Cardiac fibroblast (primary cell): ENCODE results near the gene VNN1.
A peak's percentile ranks its signal among the peaks of the same experiment; 100 is the strongest.
"Not testable (repeated sequence)": the region's sequence is repeated elsewhere in the genome, so short reads cannot be mapped to it uniquely, and the experiment has no call there.

Experiments
- DNase-seq, 2 donors: peaks; one replicate each; pipeline versions ENCODE4 v3.0.0 to v3.0.0-alpha.2; 2010; ENCODE audit warnings: low read depth in 2 of 2
- H3K4me3 ChIP-seq, 2 donors: replicated peaks in 1 of 2; 1 replicate in 1 of 2; 2 replicates in 1 of 2; pipeline ENCODE4 v1.5.1; 2011; ENCODE audit warnings: low read depth in 2 of 2, low read length in 2 of 2, mild to moderate bottlenecking in 2 of 2, moderate library complexity in 1 of 2
- CTCF ChIP-seq: IDR thresholded peaks from one replicate; pipeline ENCODE4 v1.5.1; 2011; ENCODE audit warnings: low read depth, mild to moderate bottlenecking, low read length, inconsistent platforms

VNN1 gene

GRCh38 chr6:132714160-132714559, 305 bp upstream of the VNN1 start:
- DNase-seq = no peak
- no peak for TF ChIP-seq CTCF
- no peak overlapping the region for H3K4me3 ChIP-seq

- DNase-seq = peak; percentile 28 to 73
- H3K4me3 ChIP-seq = no peak overlapping the region
- TF ChIP-seq CTCF = no peak
Observed at GRCh38 chr6:132712366-132712765, 1.5 kb downstream of the VNN1 start.

GRCh38 chr6:132708771-132709170, 5.1 kb downstream of the VNN1 start:
- DNase-seq = no peak
- H3K4me3 ChIP-seq = no peak overlapping the region
- TF ChIP-seq CTCF = no peak

- TF ChIP-seq CTCF = no peak
- no peak overlapping the region for H3K4me3 ChIP-seq
- no peak for DNase-seq
Observed at GRCh38 chr6:132708002-132708401, 5.9 kb downstream of the VNN1 start.

- not testable (repeated sequence) for H3K4me3 ChIP-seq, DNase-seq
Observed at GRCh38 chr6:132706756-132707155, 7.1 kb downstream of the VNN1 start.

- no peak for DNase-seq
- TF ChIP-seq CTCF = no peak
- H3K4me3 ChIP-seq = no peak overlapping the region
Observed at GRCh38 chr6:132703936-132704335, 9.9 kb downstream of the VNN1 start.

- no peak for TF ChIP-seq CTCF
- no peak for DNase-seq
- no peak overlapping the region for H3K4me3 ChIP-seq
Observed at GRCh38 chr6:132698608-132699007, 15.2 kb downstream of the VNN1 start.
